Esophagus mucosa (tissue), 1 donor: ENCODE data around the gene SLC45A1. TPM values are rescaled to one million over a fixed set of nuclear protein-coding genes. Genes with fewer than 3 reads are reported as not detected.
"Not testable (repeated sequence)": the region's sequence is repeated elsewhere in the genome, so short reads cannot be mapped to it uniquely, and the experiment has no call there.

Source experiments
- ATAC-seq: fragments of 200-7000 bp; cut with Tn5 transposase; one replicate; pipeline ENCODE4 v1.9.1; 2020
- total RNA-seq: library from RNA; stranded (reverse); gene quantifications from one replicate; pipeline ENCODE4 v1.2.4, GENCODE V29; 2023
- donor health status: DM: yes; HTN: yes; CAD: no.

SLC45A1 gene
- 0.20 TPM for total RNA-seq

GRCh38 chr1:8317647-8318381 lies at the start of gene SLC45A1:
SLC45A1 (plus strand) TSS chr1:8318114; CDS start chr1:8324330, 6,216 bp downstream.
- ATAC-seq = peak; percentile 78

- ATAC-seq = no peak
Observed at GRCh38 chr1:8273036-8273435, 44.9 kb upstream of the SLC45A1 start.

- no peak for ATAC-seq
Observed at GRCh38 chr1:8274352-8274751, 43.6 kb upstream of the SLC45A1 start.

- no peak for ATAC-seq
Observed at GRCh38 chr1:8276173-8276914, 41.6 kb upstream of the SLC45A1 start.

- ATAC-seq = no peak
Observed at GRCh38 chr1:8276932-8277331, 41.0 kb upstream of the SLC45A1 start.

GRCh38 chr1:8278677-8279076 lies 39.2 kb upstream of the SLC45A1 start:
- not testable (repeated sequence) for ATAC-seq

GRCh38 chr1:8281843-8282509 lies 35.9 kb upstream of the SLC45A1 start:
- ATAC-seq = peak; percentile 12

GRCh38 chr1:8283058-8283884 lies 34.6 kb upstream of the SLC45A1 start:
- peak; percentile 64 for ATAC-seq

- peak; percentile 45 for ATAC-seq
Observed at GRCh38 chr1:8284127-8284526, 33.8 kb upstream of the SLC45A1 start.

- ATAC-seq = peak; percentile 80
Observed at GRCh38 chr1:8285103-8285502, 32.8 kb upstream of the SLC45A1 start.

- no peak for ATAC-seq
Observed at GRCh38 chr1:8285965-8286364, 31.9 kb upstream of the SLC45A1 start.

- no peak for ATAC-seq
Observed at GRCh38 chr1:8293118-8293517, 24.8 kb upstream of the SLC45A1 start.

- no peak for ATAC-seq
Observed at GRCh38 chr1:8293641-8294169, 24.2 kb upstream of the SLC45A1 start.

GRCh38 chr1:8294170-8294697 lies 23.7 kb upstream of the SLC45A1 start:
- no peak for ATAC-seq

- no peak for ATAC-seq
Observed at GRCh38 chr1:8297245-8297644, 20.7 kb upstream of the SLC45A1 start.

GRCh38 chr1:8299963-8300362 lies 18.0 kb upstream of the SLC45A1 start:
- ATAC-seq = no peak

GRCh38 chr1:8302081-8302956 lies 15.6 kb upstream of the SLC45A1 start:
- ATAC-seq = no peak

GRCh38 chr1:8303141-8303540 lies 14.8 kb upstream of the SLC45A1 start:
- no peak for ATAC-seq

- ATAC-seq = no peak
Observed at GRCh38 chr1:8303876-8304275, 14.0 kb upstream of the SLC45A1 start.

- ATAC-seq = no peak
Observed at GRCh38 chr1:8307628-8308027, 10.3 kb upstream of the SLC45A1 start.
